Measurements from ENCODE around the gene PRICKLE1. TPM values are rescaled to one million over a fixed set of nuclear protein-coding genes. Genes with fewer than 3 reads are reported as not detected.

PRICKLE1 gene
- total RNA-seq, 1 experiment from 2014 or later = 8.6 TPM

DNA sequence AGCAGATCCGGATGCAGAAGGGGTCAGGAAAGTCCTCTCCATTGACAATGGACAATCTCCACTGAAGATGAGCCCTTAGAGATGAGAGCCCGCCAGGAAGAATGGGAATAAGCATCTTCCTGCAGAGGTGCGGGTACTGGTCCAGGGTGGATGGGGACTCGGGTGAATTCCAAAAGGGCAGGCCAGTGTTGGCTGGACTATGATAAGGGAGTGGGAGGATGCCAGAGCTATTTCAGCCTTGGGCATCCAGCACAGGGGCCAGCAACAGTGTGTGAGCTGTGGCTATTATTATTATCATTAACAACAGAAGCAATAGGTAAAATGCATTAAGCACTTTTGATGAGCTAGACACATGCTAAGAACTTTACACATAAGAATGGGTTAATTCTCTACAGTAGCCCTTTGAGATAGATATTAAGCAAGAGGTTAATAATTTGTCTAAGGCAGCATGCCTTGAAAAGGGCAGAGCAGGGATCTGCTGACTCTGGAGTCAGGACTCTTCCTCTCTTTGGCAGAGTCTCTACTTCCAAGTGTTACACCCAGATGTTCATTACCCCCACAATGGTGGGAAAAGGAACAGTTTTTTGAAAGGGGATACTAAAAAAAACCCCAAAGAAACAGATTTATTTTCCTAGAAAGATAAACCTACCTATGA, 55.2 kb downstream of the PRICKLE1 start:
- no peak for DNase-seq
- no peaks in the 10 kb centered on the region for H3K36me3 ChIP-seq
- H3K27me3 ChIP-seq = no peaks in the 10 kb centered on the region
- no peak overlapping the region for H3K4me3 ChIP-seq
- no peaks in the 10 kb centered on the region for H3K9me3 ChIP-seq

- H3K36me3 ChIP-seq = no peaks in the 10 kb centered on the region
- no peak for DNase-seq
- H3K27me3 ChIP-seq = no peaks in the 10 kb centered on the region
- H3K4me3 ChIP-seq = no peak overlapping the region
- no peaks in the 10 kb centered on the region for H3K9me3 ChIP-seq
These were observed 59.3 kb downstream of the PRICKLE1 start for GRCh38 chr12:42530284-42530683.

- Histone ChIP-seq H3K9me3 (no peaks in the 10 kb centered on the region), H3K27me3 (no peaks in the 10 kb centered on the region), H3K36me3 (no peaks in the 10 kb centered on the region), H3K4me3 (no peak overlapping the region)
- DNase-seq = no peak
These were observed 64.1 kb downstream of the PRICKLE1 start for GRCh38 chr12:42525444-42525843.

- H3K4me3 ChIP-seq = no peak overlapping the region
- H3K36me3 ChIP-seq = no peaks in the 10 kb centered on the region
- no peaks in the 10 kb centered on the region for H3K9me3 ChIP-seq
- H3K27me3 ChIP-seq = no peaks in the 10 kb centered on the region
- DNase-seq = peak; percentile 40
These were observed 64.8 kb downstream of the PRICKLE1 start for GRCh38 chr12:42524716-42525115.

GRCh38 chr12:42516573-42516972, 73.0 kb downstream of the PRICKLE1 start:
- Histone ChIP-seq H3K36me3 (no peaks in the 10 kb centered on the region; the same call in 1 of the 2 replicates), H3K9me3 (no peaks in the 10 kb centered on the region), H3K4me3 (no peak overlapping the region), H3K27me3 (no peaks in the 10 kb centered on the region)
- DNase-seq = no peak

DNA sequence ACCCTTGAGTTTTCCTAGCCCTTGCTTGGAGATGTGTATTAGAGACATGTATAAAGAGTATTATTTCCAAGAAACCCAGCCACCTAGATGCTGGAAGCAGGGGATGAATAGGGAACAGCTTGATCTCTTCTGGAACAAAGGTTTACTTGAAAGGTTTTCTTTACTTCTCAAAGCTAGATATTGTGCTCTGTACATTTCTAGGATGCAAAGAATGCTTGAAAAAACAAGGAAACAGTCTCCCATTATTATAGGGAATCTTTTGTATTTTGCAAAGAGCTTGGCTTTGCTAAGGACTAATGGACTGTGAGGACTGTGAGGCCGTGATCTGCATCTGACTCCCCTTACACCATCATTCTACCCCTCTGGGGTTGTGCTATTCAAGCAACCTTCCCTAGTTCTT, 77.9 kb downstream of the PRICKLE1 start:
- no peak for DNase-seq
- Histone ChIP-seq H3K27me3 (no peaks in the 10 kb centered on the region), H3K4me3 (no peak overlapping the region), H3K36me3 (no peaks in the 10 kb centered on the region; the same call in 1 of the 2 replicates), H3K9me3 (no peaks in the 10 kb centered on the region)

- Histone ChIP-seq H3K27me3 (no peaks in the 10 kb centered on the region), H3K4me3 (no peak overlapping the region), H3K36me3 (no peaks in the 10 kb centered on the region; the same call in 1 of the 2 replicates), H3K9me3 (no peaks in the 10 kb centered on the region)
- no peak for DNase-seq
These were observed 78.7 kb downstream of the PRICKLE1 start for GRCh38 chr12:42510823-42511222.

- H3K9me3 ChIP-seq = no peaks in the 10 kb centered on the region
- no peak for DNase-seq
- no peaks in the 10 kb centered on the region for H3K36me3 ChIP-seq
- H3K4me3 ChIP-seq = no peak overlapping the region
- no peaks in the 10 kb centered on the region for H3K27me3 ChIP-seq
These were observed 80.6 kb downstream of the PRICKLE1 start for GRCh38 chr12:42508913-42509460.

DNA sequence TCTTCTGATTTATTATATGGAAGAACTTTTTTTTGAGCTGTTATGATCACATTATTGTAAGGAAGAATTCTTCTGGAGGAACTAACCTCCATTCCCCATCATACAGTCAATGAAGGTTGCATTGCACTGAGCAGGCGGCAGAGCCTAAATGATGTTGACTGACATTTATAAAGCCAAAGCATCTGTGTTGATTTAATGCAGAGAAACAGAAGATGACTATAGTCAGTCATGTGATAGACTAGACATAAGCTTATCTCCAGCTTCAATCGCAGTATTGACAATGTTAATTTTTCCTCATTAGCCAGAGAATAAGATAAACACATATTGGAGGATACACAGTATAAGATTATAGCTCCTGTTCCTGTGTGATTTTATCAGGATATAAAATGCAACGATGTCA, 82.0 kb downstream of the PRICKLE1 start:
- no peaks in the 10 kb centered on the region for H3K27me3 ChIP-seq

DNA sequence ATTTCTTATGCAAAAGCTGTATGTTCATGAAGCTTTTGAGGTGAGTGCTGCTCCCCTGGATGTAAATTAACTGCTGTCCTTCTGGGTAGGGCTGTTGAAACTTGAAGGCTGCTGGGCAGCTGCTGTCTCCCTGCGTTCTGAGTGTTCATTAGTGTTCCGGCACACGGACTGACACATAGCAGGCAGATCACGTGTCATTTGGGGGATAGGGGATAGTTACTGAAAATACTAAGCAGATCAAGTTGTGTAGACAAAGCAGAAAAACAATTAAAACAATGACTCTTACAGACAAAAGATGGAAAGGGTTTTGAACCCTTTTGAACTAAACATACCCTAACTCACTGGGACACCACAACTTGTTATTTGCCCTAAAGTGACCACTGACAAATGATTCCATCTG, 82.5 kb downstream of the PRICKLE1 start:
- no peak for DNase-seq

More for the DNA sequence above, 82.0 kb downstream of the PRICKLE1 start:
- no peak overlapping the region for H3K4me3 ChIP-seq
- no peak for DNase-seq
- no peaks in the 10 kb centered on the region for H3K9me3 ChIP-seq
- H3K36me3 ChIP-seq = no peaks in the 10 kb centered on the region

GRCh38 chr12:42504049-42504448, 85.5 kb downstream of the PRICKLE1 start:
- H3K27me3 ChIP-seq = no peaks in the 10 kb centered on the region
- no peaks in the 10 kb centered on the region for H3K9me3 ChIP-seq
- DNase-seq = no peak
- no peaks in the 10 kb centered on the region for H3K36me3 ChIP-seq
- no peak overlapping the region for H3K4me3 ChIP-seq

More for the DNA sequence above, 82.5 kb downstream of the PRICKLE1 start:
- Histone ChIP-seq H3K9me3 (no peaks in the 10 kb centered on the region), H3K27me3 (no peaks in the 10 kb centered on the region), H3K4me3 (no peak overlapping the region), H3K36me3 (no peaks in the 10 kb centered on the region)

DNA sequence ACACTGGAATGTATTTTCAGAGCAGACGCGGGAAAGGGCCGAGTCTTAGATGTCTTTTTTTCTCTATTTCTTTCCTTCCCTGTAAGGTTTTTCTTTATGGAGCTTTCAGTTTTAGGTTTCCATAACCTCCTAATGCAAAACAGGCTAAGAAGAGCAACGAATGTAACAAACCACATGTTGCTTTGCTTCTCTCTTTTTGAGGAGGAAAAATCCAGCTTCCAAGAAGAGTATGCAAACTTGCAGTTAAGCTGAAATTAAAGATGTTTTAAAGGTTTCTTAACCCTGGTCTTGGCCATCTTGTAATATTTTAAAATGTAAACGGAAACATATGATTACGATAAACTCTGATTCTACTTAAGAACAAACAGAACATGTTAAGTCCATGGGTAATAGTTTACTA, 86.9 kb downstream of the PRICKLE1 start:
- Histone ChIP-seq H3K27me3 (no peaks in the 10 kb centered on the region), H3K36me3 (no peaks in the 10 kb centered on the region), H3K4me3 (no peak overlapping the region), H3K9me3 (no peaks in the 10 kb centered on the region)
- DNase-seq = no peak

DNA sequence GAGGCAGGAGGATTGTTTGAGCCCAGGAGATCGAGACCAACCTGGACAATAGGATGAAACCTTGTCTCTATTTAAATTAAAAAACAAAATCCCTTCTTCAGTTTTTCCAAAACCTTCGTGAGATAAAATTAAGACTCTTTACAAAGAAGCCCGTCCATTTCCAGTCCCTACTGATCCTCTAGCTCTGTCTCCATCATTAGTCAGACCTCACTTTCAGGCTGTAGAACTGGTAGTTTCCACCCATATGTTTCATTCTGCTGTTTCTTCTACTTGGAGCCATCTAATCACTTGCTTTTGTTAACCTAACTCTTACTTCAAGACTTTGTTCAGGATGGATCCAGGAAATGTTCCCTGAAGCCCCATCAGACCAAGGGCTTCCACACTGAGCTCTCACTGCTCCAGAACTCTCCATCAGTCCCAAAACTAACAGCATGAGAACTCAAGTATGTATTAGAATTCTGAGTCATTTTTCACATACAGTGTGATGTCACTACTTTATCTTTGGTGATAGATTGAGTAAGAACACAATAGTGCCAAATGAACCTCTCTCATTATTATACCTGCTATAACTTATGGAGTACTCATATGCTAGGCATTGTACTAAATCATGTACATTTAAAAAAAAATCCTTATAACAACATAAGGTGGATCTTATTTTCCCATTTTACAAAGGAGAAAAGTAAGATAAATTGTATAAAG, 90.8 kb downstream of the PRICKLE1 start:
- no peak for DNase-seq
- H3K9me3 ChIP-seq = no peaks in the 10 kb centered on the region
- no peaks in the 10 kb centered on the region for H3K36me3 ChIP-seq
- no peaks in the 10 kb centered on the region for H3K27me3 ChIP-seq
- H3K4me3 ChIP-seq = no peak overlapping the region

- H3K27me3 ChIP-seq = no peaks in the 10 kb centered on the region
These were observed 92.7 kb downstream of the PRICKLE1 start for GRCh38 chr12:42496886-42497285.

DNA sequence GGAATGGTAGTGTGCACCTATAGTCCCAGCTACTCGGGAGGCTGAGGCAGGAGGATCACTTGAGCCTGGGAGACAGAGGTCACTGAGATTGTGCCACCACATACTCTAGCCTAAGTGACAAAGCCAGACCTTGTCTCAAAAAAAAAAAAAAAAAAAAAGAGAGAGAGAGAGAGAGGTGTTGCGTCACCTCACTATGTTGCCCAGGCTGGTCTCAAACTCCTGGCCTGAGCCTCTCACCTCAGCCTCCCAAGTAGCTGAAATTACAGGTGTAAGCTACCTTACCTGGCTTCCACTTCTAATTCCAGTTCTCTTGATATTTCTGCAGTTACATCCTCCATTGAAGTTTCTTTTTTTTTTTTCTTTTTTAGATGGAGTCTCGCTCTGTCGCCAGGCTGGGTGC, 94.3 kb downstream of the PRICKLE1 start:
- DNase-seq = no peak
- H3K9me3 ChIP-seq = no peaks in the 10 kb centered on the region
- no peaks in the 10 kb centered on the region for H3K36me3 ChIP-seq
- no peaks in the 10 kb centered on the region for H3K27me3 ChIP-seq
- no peak overlapping the region for H3K4me3 ChIP-seq

More at GRCh38 chr12:42496886-42497285, 92.7 kb downstream of the PRICKLE1 start:
- DNase-seq = no peak
- no peaks in the 10 kb centered on the region for H3K9me3 ChIP-seq
- H3K4me3 ChIP-seq = no peak overlapping the region
- no peaks in the 10 kb centered on the region for H3K36me3 ChIP-seq

- Histone ChIP-seq H3K27me3 (no peaks in the 10 kb centered on the region), H3K9me3 (no peaks in the 10 kb centered on the region), H3K4me3 (no peak overlapping the region), H3K36me3 (no peaks in the 10 kb centered on the region)
- DNase-seq = no peak
These were observed 97.3 kb downstream of the PRICKLE1 start for GRCh38 chr12:42492267-42492666.

- H3K4me3 ChIP-seq = no peak overlapping the region
- H3K9me3 ChIP-seq = no peaks in the 10 kb centered on the region
- H3K27me3 ChIP-seq = no peaks in the 10 kb centered on the region
- no peaks in the 10 kb centered on the region for H3K36me3 ChIP-seq
- DNase-seq = no peak
These were observed 99.2 kb downstream of the PRICKLE1 start for GRCh38 chr12:42490261-42490842.

Measured in MG63 (cell line).